IMR-90 (cell line): ENCODE data around the gene FGR. TPM values are rescaled to one million over a fixed set of nuclear protein-coding genes. Genes with fewer than 3 reads are reported as not detected.
A peak's percentile ranks its signal among the peaks of the same experiment; 100 is the strongest.

ENCODE experiments used
- ATAC-seq: fragments of 200-7000 bp; cut with Tn5 transposase; 2 replicates; pipeline ENCODE4 v1.9.1; 2020; ENCODE audit warnings: low read depth, mild to moderate bottlenecking, moderate library complexity
- BruUV-seq: library from RNA; stranded (reverse); fragments of 400-500 nt; replicated peaks from 2 replicates; lab custom pipeline; 2021; lab: Mats Ljungman, UMichigan
- CTCF ChIA-PET: fragments of 300-600 bp; formaldehyde crosslinking; extraction: SDS; loops from one replicate; lab custom pipeline; 2021; ENCODE audit warnings: antibody characterized with exemption; lab: Yijun Ruan, JAX
- POLR2A ChIA-PET: fragments of 300-600 bp; sonication (Branson Sonifier 250); formaldehyde crosslinking; loops from one replicate; lab custom pipeline; 2022; ENCODE audit warnings: antibody characterized with exemption; ENCODE audit not compliant: unreplicated experiment; lab: Charles Lee
- DNase-seq: peaks from one replicate; pipeline ENCODE4 v3.0.0; 2013
- H2AFZ ChIP-seq: replicated peaks from 2 replicates; pipeline ENCODE3; 2013; ENCODE audit warnings: low read length, mild to moderate bottlenecking; ENCODE audit not compliant: poor library complexity
- H2AK5ac ChIP-seq: 2 replicates; pipeline ENCODE4 v1.6.1; 2013; ENCODE audit warnings: low read depth, low read length, inconsistent platforms
- H2AK9ac ChIP-seq: replicated peaks from 2 replicates; pipeline ENCODE3; 2013; ENCODE audit warnings: mild to moderate bottlenecking, low read depth, low read length, moderate library complexity; ENCODE audit not compliant: poor library complexity
- H2BK120ac ChIP-seq: 2 replicates; pipeline ENCODE4 v1.6.1; 2013; ENCODE audit warnings: low read depth, low read length, inconsistent platforms
- H2BK15ac ChIP-seq: 3 replicates; pipeline ENCODE4 v1.6.1; 2013; ENCODE audit warnings: low read depth, low read length, inconsistent platforms
- H2BK20ac ChIP-seq: 2 replicates; pipeline ENCODE4 v1.6.1; 2013; ENCODE audit warnings: low read depth, mild to moderate bottlenecking, inconsistent platforms, low read length, moderate library complexity
- H2BK5ac ChIP-seq: 2 replicates; pipeline ENCODE4 v1.6.1; 2013; ENCODE audit warnings: mild to moderate bottlenecking, low read depth, low read length, inconsistent platforms; ENCODE audit not compliant: poor library complexity, severe bottlenecking
- H3K14ac ChIP-seq: replicated peaks from 2 replicates; pipeline ENCODE4 v1.6.1; 2013; ENCODE audit warnings: low read depth, low read length, inconsistent platforms
- H3K18ac ChIP-seq: 2 replicates; pipeline ENCODE4 v1.6.1; 2013; ENCODE audit warnings: low read depth, low read length, control low read depth
- H3K23ac ChIP-seq: 2 replicates; pipeline ENCODE4 v1.6.1; 2013; ENCODE audit warnings: low read depth, low read length, inconsistent platforms
- H3K27ac ChIP-seq: 2 replicates; pipeline ENCODE4 v1.5.1; 2013; ENCODE audit warnings: mild to moderate bottlenecking, control low read depth, low read length; ENCODE audit not compliant: insufficient read depth
- H3K27me3 ChIP-seq: 2 replicates; pipeline ENCODE4 v1.6.1; 2013; ENCODE audit warnings: low read length; ENCODE audit not compliant: control insufficient read depth, insufficient read depth
- H3K36me3 ChIP-seq: 2 replicates; pipeline ENCODE4 v1.6.1; 2013; ENCODE audit warnings: low read length, mixed read lengths; ENCODE audit not compliant: control insufficient read depth, insufficient read depth
- H3K4ac ChIP-seq: 2 replicates; pipeline ENCODE4 v1.6.1; 2013; ENCODE audit warnings: low read depth, low read length, inconsistent platforms
- H3K4me1 ChIP-seq: 2 replicates; pipeline ENCODE4 v1.6.1; 2013; ENCODE audit warnings: low read length, mixed read lengths; ENCODE audit not compliant: control insufficient read depth, insufficient read depth
- H3K4me2 ChIP-seq: 2 replicates; pipeline ENCODE4 v1.6.1; 2013; ENCODE audit warnings: low read depth, mild to moderate bottlenecking, control low read depth, low read length, moderate library complexity
- H3K4me3 ChIP-seq: 2 replicates; pipeline ENCODE4 v1.5.1; 2013; ENCODE audit warnings: low read depth, mild to moderate bottlenecking, control low read depth, low read length, moderate library complexity; ENCODE audit not compliant: insufficient read depth
- H3K56ac ChIP-seq: 2 replicates; pipeline ENCODE4 v1.6.1; 2013; ENCODE audit warnings: low read length, inconsistent platforms; ENCODE audit not compliant: insufficient read depth; ENCODE audit errors: extremely low read depth
- H3K79me1 ChIP-seq, 2 experiments: 2 replicates each; pipeline ENCODE4 v1.6.1; 2013; ENCODE audit warnings: low read length in 2 of 2, inconsistent platforms in 1 of 2, low read depth in 1 of 2
- H3K9ac ChIP-seq: 2 replicates; pipeline ENCODE4 v1.6.1; 2013; ENCODE audit warnings: low read depth, low read length, control low read depth
- H3K9me1 ChIP-seq: 2 replicates; pipeline ENCODE4 v1.6.1; 2013; ENCODE audit warnings: low read length, inconsistent platforms; ENCODE audit not compliant: insufficient read depth
- H3K9me3 ChIP-seq: 2 replicates; pipeline ENCODE4 v1.6.1; 2013; ENCODE audit warnings: low read length; ENCODE audit not compliant: control insufficient read depth, insufficient read depth
- H4K20me1 ChIP-seq: 2 replicates; pipeline ENCODE4 v1.6.1; 2013; ENCODE audit warnings: low read length, inconsistent platforms; ENCODE audit not compliant: insufficient read depth
- H4K5ac ChIP-seq: 2 replicates; pipeline ENCODE4 v1.6.1; 2013; ENCODE audit warnings: mild to moderate bottlenecking, low read depth, low read length, control low read depth
- H4K8ac ChIP-seq, 2 experiments: 2 replicates each; pipeline ENCODE4 v1.6.1; 2013; ENCODE audit warnings: low read depth in 2 of 2, low read length in 2 of 2, control low read depth in 1 of 2, inconsistent platforms in 1 of 2
- H4K91ac ChIP-seq: 2 replicates; pipeline ENCODE4 v1.6.1; 2013; ENCODE audit warnings: low read depth, low read length, inconsistent platforms; ENCODE audit not compliant: insufficient read depth
- BHLHE40 ChIP-seq: fragments of 150-350 bp; IDR thresholded peaks from 2 replicates; pipeline ENCODE4 v1.6.1; 2016; ENCODE audit warnings: mild to moderate bottlenecking, low read depth, low read length
- CEBPB ChIP-seq: IDR thresholded peaks from 2 replicates; pipeline ENCODE4 v1.6.1; 2012; ENCODE audit warnings: low read depth, low read length, improper control_type of control experiment
- CHD1 ChIP-seq: IDR thresholded peaks from 2 replicates; pipeline ENCODE4 v1.6.1; 2012; ENCODE audit warnings: low read depth, low read length, improper control_type of control experiment
- MAFK ChIP-seq: IDR thresholded peaks from 2 replicates; pipeline ENCODE4 v1.6.1; 2012; ENCODE audit warnings: low read depth, low read length, improper control_type of control experiment
- NFE2L2 ChIP-seq: fragments of 150-350 bp; IDR thresholded peaks from 2 replicates; pipeline ENCODE4 v1.6.1; 2016; ENCODE audit warnings: low read depth, mild to moderate bottlenecking, low read length
- POLR2A ChIP-seq: IDR thresholded peaks from 2 replicates; pipeline ENCODE4 v1.6.1; 2012; ENCODE audit warnings: mild to moderate bottlenecking, low read depth, low read length
- RFX5 ChIP-seq: IDR thresholded peaks from 2 replicates; pipeline ENCODE4 v1.8.0; 2012; ENCODE audit warnings: low read depth, mild to moderate bottlenecking, low read length, moderate library complexity
- USF2 ChIP-seq: fragments of 150-350 bp; IDR thresholded peaks from 2 replicates; pipeline ENCODE4 v1.6.1; 2017; ENCODE audit warnings: mild to moderate bottlenecking, antibody characterized with exemption, low read length, low read depth
- dilution Hi-C: fragments of 300-500 bp; cut with HindIII; formaldehyde crosslinking; loops from one replicate; pipeline ENCODE4 v1.14.3; 2018; ENCODE audit warnings: low sequenced_read_pairs; ENCODE audit not compliant: unreplicated experiment
- in situ Hi-C: fragments of 300-500 bp; cut with MboI; formaldehyde crosslinking; loops from 3 replicates; pipeline ENCODE4 v1.14.3; 2019; ENCODE audit warnings: low sequenced_read_pairs, inconsistent platforms, mixed read lengths
- intact Hi-C: fragments of 100-400 bp; cut with micrococcal nuclease; formaldehyde crosslinking; loops from 2 replicates; pipeline ENCODE4 v1.10.0; 2022
- polyA plus RNA-seq, 3 experiments: library from polyadenylated mRNA; depleted of rRNA; stranded (reverse); fragments of >200 nt; gene quantifications; 2 replicates each; pipeline ENCODE4 v1.2.3, GENCODE V29; 2012; ENCODE audit warnings: low replicate concordance in 1 of 3
- total RNA-seq: library from RNA; depleted of rRNA; stranded (reverse); fragments of >200 nt; gene quantifications from 2 replicates; pipeline ENCODE4 v1.2.3, GENCODE V29; 2012
- TF ChIP-seq, protein P1 (sequence below): conservative IDR thresholded peaks from 2 replicates; pipeline ENCODE4 v1.5.1; 2012; ENCODE audit warnings: mild to moderate bottlenecking, low read depth, low read length, improper control_type of control experiment

Gene FGR
- total and polyA plus RNA-seq, 2 of the 4 experiments (the other 2 are of a cell fraction), result not detected

- peak overlapping the region; percentile 11; the same call in 1 of the 2 replicates for H2AK5ac ChIP-seq
- no peak overlapping the region for H2BK20ac ChIP-seq
- no peak for ATAC-seq
- H3K36me3 ChIP-seq, result no peaks in the 10 kb centered on the region
- H3K9me1 ChIP-seq, result peaks cover 21% of the 10 kb centered on the region
- DNase-seq, result no peak
- no peak overlapping the region for H3K18ac ChIP-seq
- H3K4me2 ChIP-seq, result peak overlapping the region; percentile 87
- no peak overlapping the region for H2BK15ac ChIP-seq
- H3K27ac ChIP-seq, result peak overlapping the region; percentile 72
- no peak overlapping the region for H2BK5ac ChIP-seq
- H2AK9ac ChIP-seq, result peak overlapping the region; percentile 96
- no peak overlapping the region for H2BK120ac ChIP-seq
- 0 out of 2 replicates have a peak overlapping the region, but pooled peaks have one; percentile 6 for H3K9ac ChIP-seq
- H4K5ac ChIP-seq, result no peak overlapping the region
- H3K9me3 ChIP-seq, result no peaks in the 10 kb centered on the region
- in situ Hi-C loops, result no loop called here
- H3K23ac ChIP-seq, result no peak overlapping the region
- H3K4me3 ChIP-seq, result peak overlapping the region; percentile 97; the same call in 1 of the 2 replicates
- no peak overlapping the region for H4K91ac ChIP-seq
- no peak overlapping the region for H4K8ac ChIP-seq
- intact Hi-C loops, result loop anchor here (1.0 to 5.0 kb wide), 2 partner anchors 114 to 301 kb away; no protein-coding TSS in a partner anchor
- H4K20me1 ChIP-seq, result peaks cover 63% of the 10 kb centered on the region
- peaks cover 42% of the 10 kb centered on the region for H3K4me1 ChIP-seq
- POLR2A ChIA-PET, result no interaction called here
- no TSS peak for BruUV-seq
- H2AFZ ChIP-seq, result no peak overlapping the region
- dilution Hi-C loops, result no loop called here
- no peak for TF ChIP-seq RFX5
- TF ChIP-seq BHLHE40, result no peak
- TF ChIP-seq CHD1, result no peak
- TF ChIP-seq CEBPB, result no peak
- TF ChIP-seq POLR2A, result no peak
- TF ChIP-seq NFE2L2, result no peak
- TF ChIP-seq, protein P1, sequence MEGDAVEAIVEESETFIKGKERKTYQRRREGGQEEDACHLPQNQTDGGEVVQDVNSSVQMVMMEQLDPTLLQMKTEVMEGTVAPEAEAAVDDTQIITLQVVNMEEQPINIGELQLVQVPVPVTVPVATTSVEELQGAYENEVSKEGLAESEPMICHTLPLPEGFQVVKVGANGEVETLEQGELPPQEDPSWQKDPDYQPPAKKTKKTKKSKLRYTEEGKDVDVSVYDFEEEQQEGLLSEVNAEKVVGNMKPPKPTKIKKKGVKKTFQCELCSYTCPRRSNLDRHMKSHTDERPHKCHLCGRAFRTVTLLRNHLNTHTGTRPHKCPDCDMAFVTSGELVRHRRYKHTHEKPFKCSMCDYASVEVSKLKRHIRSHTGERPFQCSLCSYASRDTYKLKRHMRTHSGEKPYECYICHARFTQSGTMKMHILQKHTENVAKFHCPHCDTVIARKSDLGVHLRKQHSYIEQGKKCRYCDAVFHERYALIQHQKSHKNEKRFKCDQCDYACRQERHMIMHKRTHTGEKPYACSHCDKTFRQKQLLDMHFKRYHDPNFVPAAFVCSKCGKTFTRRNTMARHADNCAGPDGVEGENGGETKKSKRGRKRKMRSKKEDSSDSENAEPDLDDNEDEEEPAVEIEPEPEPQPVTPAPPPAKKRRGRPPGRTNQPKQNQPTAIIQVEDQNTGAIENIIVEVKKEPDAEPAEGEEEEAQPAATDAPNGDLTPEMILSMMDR, result no peak
- no peak for TF ChIP-seq MAFK
- no peak for TF ChIP-seq USF2
- peaks cover 22 to 61% of the 10 kb centered on the region in 2 experiments for H3K79me1 ChIP-seq
- H3K27me3 ChIP-seq, result no peaks in the 10 kb centered on the region
- CTCF ChIA-PET, result interaction anchor here (0.8 to 1.6 kb wide), 5 partner anchors 32 to 302 kb away, joined by 3 to 4 read pairs (median 3); no protein-coding TSS in a partner anchor
- no peak overlapping the region; the same call in 1 of the 2 replicates for H3K4ac ChIP-seq
- H3K14ac ChIP-seq, result no peak overlapping the region
- no peak overlapping the region for H3K56ac ChIP-seq
These were observed 33.6 kb downstream of the FGR start for GRCh38 chr1:27601321-27601770.
